Measurements from ENCODE around the gene UBP1.

GRCh38 chr3:33438284-33438668, 1.9 kb downstream of the UBP1 start:
- TF ChIP-seq CTCF (IDR thresholded peaks at IDR 0.05) (no peak), REST (IDR thresholded peaks at IDR 0.05; ENCODE audit: low read depth, low read length) (no peak), EP300 (IDR thresholded peaks at IDR 0.05; ENCODE audit: borderline replicate concordance in 1 of 2, low read depth in 1 of 2, low read length in 1 of 2) (no peak), PBX3 (IDR thresholded peaks at IDR 0.05) (no peak), GATA2 (CRISPR knock-in tag; IDR thresholded peaks at IDR 0.05) (no peak), RFX5 (IDR thresholded peaks at IDR 0.05; ENCODE audit: low read length) (no peak), GABPA (IDR thresholded peaks at IDR 0.05; ENCODE audit: low read depth) (no peak), TCF12 (IDR thresholded peaks at IDR 0.05) (no peak), RAD21 (IDR thresholded peaks at IDR 0.05; ENCODE audit: low read length) (no peak)
- TF ChIP-seq, protein P1, sequence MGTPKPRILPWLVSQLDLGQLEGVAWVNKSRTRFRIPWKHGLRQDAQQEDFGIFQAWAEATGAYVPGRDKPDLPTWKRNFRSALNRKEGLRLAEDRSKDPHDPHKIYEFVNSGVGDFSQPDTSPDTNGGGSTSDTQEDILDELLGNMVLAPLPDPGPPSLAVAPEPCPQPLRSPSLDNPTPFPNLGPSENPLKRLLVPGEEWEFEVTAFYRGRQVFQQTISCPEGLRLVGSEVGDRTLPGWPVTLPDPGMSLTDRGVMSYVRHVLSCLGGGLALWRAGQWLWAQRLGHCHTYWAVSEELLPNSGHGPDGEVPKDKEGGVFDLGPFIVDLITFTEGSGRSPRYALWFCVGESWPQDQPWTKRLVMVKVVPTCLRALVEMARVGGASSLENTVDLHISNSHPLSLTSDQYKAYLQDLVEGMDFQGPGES (IDR thresholded peaks at IDR 0.05; ENCODE audit: low read depth, low read length): no peak
